Measurements from ENCODE around the gene TRPV2. TPM values are rescaled to one million over a fixed set of nuclear protein-coding genes. Genes with fewer than 3 reads are reported as not detected.
A peak's percentile ranks its signal among the peaks of the same experiment; 100 is the strongest.
"Not testable (repeated sequence)": the region's sequence is repeated elsewhere in the genome, so short reads cannot be mapped to it uniquely, and the experiment has no call there.

TRPV2 gene
- total and polyA plus RNA-seq, 7 donors: 1.6 to 10.3 (median 3.9) TPM

GRCh38 chr17:16447676-16448075 is 32.3 kb downstream of the TRPV2 start:
- Histone ChIP-seq H3K27me3 (ENCODE audit: insufficient read depth in 3 of 3, low read length in 2 of 3) (no peaks in the 10 kb centered on the region), H3K4me1 (peaks cover 3% of the 10 kb centered on the region), H3K9me3 (no peaks in the 10 kb centered on the region), H3K4me3 (no peak overlapping the region), H3K36me3 (ENCODE audit: insufficient read depth in 1 of 2, low read depth in 1 of 2) (peaks cover 2 to 60% of the 10 kb centered on the region in 2 donors), H3K27ac (no peak overlapping the region)
- no peak for ATAC-seq
- DNase-seq: no peak
- 83 to 87% (median 87%) methylated on average over 8 of the region's 8 CpGs for WGBS, 3 donors
- no peak for TF ChIP-seq CTCF (IDR thresholded peaks at IDR 0.05)
- intact Hi-C loops (cut with DNase I): no loop called here

GRCh38 chr17:16448490-16448889 is 33.1 kb downstream of the TRPV2 start:
- intact Hi-C loops (cut with DNase I): no loop called here
- no peak overlapping the region for H3K4me3 ChIP-seq
- H3K36me3 ChIP-seq (ENCODE audit: insufficient read depth in 1 of 2, low read depth in 1 of 2): peaks cover 2 to 52% of the 10 kb centered on the region in 2 donors
- H3K27ac ChIP-seq: no peak overlapping the region
- H3K27me3 ChIP-seq (ENCODE audit: insufficient read depth in 3 of 3, low read length in 2 of 3): no peaks in the 10 kb centered on the region
- TF ChIP-seq CTCF (IDR thresholded peaks at IDR 0.05): no peak
- no peaks in the 10 kb centered on the region for H3K9me3 ChIP-seq
- H3K4me1 ChIP-seq: no peaks in the 10 kb centered on the region
- 79 to 85% (median 82%) methylated on average over 6 of the region's 6 CpGs for WGBS, 3 donors
- peak in 2 of 4 donors; percentile 31 to 62 for ATAC-seq
- DNase-seq: no peak

DNA sequence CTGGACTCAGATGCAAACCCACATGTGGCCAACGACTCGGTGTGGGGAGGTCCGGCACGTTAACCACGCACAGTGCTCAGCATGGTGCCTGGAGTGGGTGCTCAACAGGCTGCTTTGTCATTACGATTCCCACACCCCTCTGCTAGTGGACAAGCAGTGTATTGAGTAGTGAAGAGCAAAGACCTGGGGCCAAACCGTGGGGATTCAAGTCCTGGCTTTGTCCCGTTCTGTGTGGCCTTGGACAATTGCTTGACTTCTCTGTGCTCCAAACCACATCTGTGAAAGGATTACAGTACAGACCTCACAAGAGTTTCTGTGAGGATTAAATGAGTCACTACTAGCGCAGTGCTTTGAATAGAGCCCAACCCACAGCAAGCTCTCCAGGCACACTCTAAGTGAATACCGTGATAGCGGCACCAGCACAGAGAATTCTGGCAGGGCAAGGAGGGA is 33.8 kb downstream of the TRPV2 start:
- Histone ChIP-seq H3K27ac (no peak overlapping the region), H3K4me3 (no peak overlapping the region), H3K36me3 (ENCODE audit: insufficient read depth in 1 of 2, low read depth in 1 of 2) (peaks cover 2 to 46% of the 10 kb centered on the region in 2 donors), H3K4me1 (no peaks in the 10 kb centered on the region), H3K9me3 (no peaks in the 10 kb centered on the region), H3K27me3 (ENCODE audit: insufficient read depth in 3 of 3, low read length in 2 of 3) (no peaks in the 10 kb centered on the region)
- TF ChIP-seq CTCF (IDR thresholded peaks at IDR 0.05): no peak
- 69 to 85% (median 76%) methylated on average over 11 of the region's 11 CpGs for WGBS, 3 donors
- intact Hi-C loops (cut with DNase I): no loop called here
- ATAC-seq (no peak), DNase-seq (no peak)

DNA sequence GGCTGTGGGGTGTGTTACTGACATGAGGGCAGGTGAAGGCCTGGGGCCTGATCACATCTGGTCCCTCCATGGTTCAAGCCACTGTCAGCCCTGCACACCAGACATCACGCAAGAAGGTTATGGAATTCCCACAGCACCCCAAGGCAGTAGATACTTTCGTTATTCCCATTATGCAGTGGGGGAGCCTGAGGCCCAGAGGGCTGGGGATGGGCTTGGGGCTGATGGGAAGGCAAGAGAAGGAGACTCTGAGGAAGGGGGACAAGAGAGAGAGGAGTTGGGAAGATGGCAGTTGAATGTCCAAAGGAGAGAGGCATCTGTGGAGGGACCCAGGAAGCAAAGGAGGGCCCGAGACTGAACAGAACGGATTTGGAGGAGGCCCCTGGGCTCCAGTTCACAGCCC is 34.7 kb downstream of the TRPV2 start:
- H3K36me3 ChIP-seq (ENCODE audit: insufficient read depth in 1 of 2, low read depth in 1 of 2): peaks cover 2 to 37% of the 10 kb centered on the region in 2 donors
- 91 to 95% (median 93%) methylated on average over 4 of the region's 4 CpGs for WGBS, 3 donors
- no peaks in the 10 kb centered on the region for H3K4me1 ChIP-seq
- H3K27me3 ChIP-seq (ENCODE audit: insufficient read depth in 3 of 3, low read length in 2 of 3): no peaks in the 10 kb centered on the region
- no peak for TF ChIP-seq CTCF (IDR thresholded peaks at IDR 0.05)
- DNase-seq: no peak
- intact Hi-C loops (cut with DNase I): loop anchor here in 1 of 2 donors (5.0 kb wide), 2 partner anchors 83 to 137 kb away; no protein-coding TSS in a partner anchor
- no peak for ATAC-seq
- H3K27ac ChIP-seq: no peak overlapping the region
- no peak overlapping the region for H3K4me3 ChIP-seq
- no peaks in the 10 kb centered on the region for H3K9me3 ChIP-seq

- not testable (repeated sequence) for H3K9me3 ChIP-seq; DNase-seq; H3K4me1 ChIP-seq; H3K27me3 ChIP-seq (ENCODE audit: insufficient read depth in 3 of 3, low read length in 2 of 3); H3K4me3 ChIP-seq; H3K27ac ChIP-seq; ATAC-seq
- peaks cover 2 to 16% of the 10 kb centered on the region in 2 donors for H3K36me3 ChIP-seq (ENCODE audit: insufficient read depth in 1 of 2, low read depth in 1 of 2)
- intact Hi-C loops (cut with DNase I): loop anchor here (2.0 to 5.0 kb wide), 3 partner anchors 69 to 135 kb away; no protein-coding TSS in a partner anchor
- 76 to 93% (median 77%) methylated on average over 8 of the region's 8 CpGs for WGBS, 3 donors
Measured at GRCh38 chr17:16452268-16452667, 36.9 kb downstream of the TRPV2 start.
